H1 (cell line): ENCODE measurements around the gene GALNT9.

Experiments used
- EP300 ChIP-seq, 2 experiments: IDR thresholded peaks; 1 replicate in 1 of 2; 2 replicates in 1 of 2; pipeline ENCODE4 v1.6.1; 2011 to 2012; ENCODE audit warnings: low read depth in 2 of 2, low read length in 2 of 2, mild to moderate bottlenecking in 2 of 2, borderline replicate concordance in 1 of 2, inconsistent platforms in 1 of 2, moderate library complexity in 1 of 2
- JUN ChIP-seq: IDR thresholded peaks from 2 replicates; pipeline ENCODE4 v1.6.1; 2011; ENCODE audit warnings: low read depth, mild to moderate bottlenecking, improper control_type of control experiment, low read length

DNA sequence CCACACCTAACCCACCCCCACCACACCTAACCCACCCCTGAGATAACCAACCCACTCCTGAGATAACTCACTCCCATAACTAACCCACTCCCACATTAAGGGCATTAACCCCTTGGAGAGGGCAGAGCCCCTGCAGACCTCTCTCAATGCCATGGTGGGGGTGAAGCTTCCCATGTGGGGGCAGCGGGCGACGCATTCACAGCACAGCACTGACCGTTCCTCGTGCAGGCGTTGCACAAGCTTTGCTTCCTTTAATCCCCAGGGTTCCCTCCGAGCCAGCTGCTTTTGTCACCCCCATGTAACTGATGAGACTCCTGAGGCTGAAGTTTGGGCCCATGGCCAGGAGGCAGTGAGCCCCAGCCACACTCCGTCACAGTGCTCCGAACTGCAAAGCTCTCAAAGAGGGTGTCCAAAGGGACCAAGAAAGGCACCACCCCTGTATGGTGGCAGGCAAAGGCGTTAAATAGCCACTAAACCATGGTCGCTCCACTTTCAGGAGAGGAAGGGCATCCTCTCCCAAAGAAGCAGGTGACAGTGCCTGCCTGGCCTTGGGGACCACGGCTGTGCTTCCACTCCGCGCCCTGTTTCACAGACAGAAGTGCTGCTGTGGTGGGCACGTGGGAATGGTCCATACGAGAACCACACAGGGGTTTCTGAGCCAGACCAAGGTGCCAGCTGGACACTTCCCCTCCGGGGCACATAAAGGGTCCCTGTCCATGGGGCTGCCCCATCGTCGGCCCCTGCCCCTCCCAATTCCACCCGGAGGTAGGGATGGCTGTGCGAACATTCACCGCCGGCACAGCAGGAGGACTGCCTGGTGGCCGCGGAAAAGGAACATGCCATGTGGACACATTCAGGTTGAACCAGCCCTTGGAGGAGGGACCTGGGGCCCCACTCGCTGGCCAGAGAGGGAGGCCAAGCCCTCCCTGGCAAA lies 28.3 kb downstream of the GALNT9 start:
- TF ChIP-seq EP300 (IDR thresholded peaks at IDR 0.05; ENCODE audit: borderline replicate concordance in 1 of 2, low read depth in 2 of 2, low read length in 2 of 2) (no peak), JUN (no peak)
